Lung (tissue), 12 donors: ENCODE results near the gene SLC7A10. TPM values are rescaled to one million over a fixed set of nuclear protein-coding genes. Genes with fewer than 3 reads are reported as not detected.

Experiments
- ATAC-seq: fragments of 200-7000 bp; cut with Tn5 transposase; one replicate; pipeline ENCODE4 v1.9.1; 2020; ENCODE audit warnings: moderate number of reproducible peaks; ENCODE audit not compliant: insufficient read depth, low FRiP score
- DNase-seq, 3 donors: peaks; one replicate each; pipeline ENCODE4 v3.0.0-alpha.2; 2013 to 2017
- H3K27ac ChIP-seq, 2 donors: one replicate each; pipeline ENCODE4 v1.5.1; 2013; ENCODE audit warnings: mild to moderate bottlenecking in 2 of 2, moderate library complexity in 2 of 2, control low read depth in 1 of 2, inconsistent platforms in 1 of 2, low read depth in 1 of 2, low read length in 1 of 2
- H3K27me3 ChIP-seq, 3 donors: one replicate each; pipeline ENCODE4 v1.5.1; 2013; ENCODE audit warnings: low read length in 2 of 3; ENCODE audit not compliant: control insufficient read depth in 3 of 3, insufficient read depth in 3 of 3
- H3K36me3 ChIP-seq, 4 donors: one replicate each; pipeline ENCODE4 v1.5.1; 2013; ENCODE audit warnings: low read length in 4 of 4, mild to moderate bottlenecking in 1 of 4, moderate library complexity in 1 of 4; ENCODE audit not compliant: control insufficient read depth in 4 of 4, insufficient read depth in 4 of 4
- H3K4me1 ChIP-seq, 5 donors: one replicate each; pipeline ENCODE4 v1.5.1; 2013; ENCODE audit warnings: low read length in 5 of 5, mild to moderate bottlenecking in 2 of 5, moderate library complexity in 1 of 5; ENCODE audit not compliant: control insufficient read depth in 5 of 5, insufficient read depth in 5 of 5
- H3K4me3 ChIP-seq: one replicate; pipeline ENCODE4 v1.5.1; 2013; ENCODE audit warnings: mild to moderate bottlenecking, control low read depth, moderate library complexity
- H3K9ac ChIP-seq, 2 donors: one replicate each; pipeline ENCODE4 v1.5.1; 2013; ENCODE audit warnings: low read length in 2 of 2, control low read depth in 1 of 2; ENCODE audit not compliant: insufficient read depth in 1 of 2
- H3K9me3 ChIP-seq, 4 donors: one replicate each; pipeline ENCODE4 v1.5.1; 2013; ENCODE audit warnings: low read length in 3 of 4, mild to moderate bottlenecking in 1 of 4, moderate library complexity in 1 of 4; ENCODE audit not compliant: control insufficient read depth in 4 of 4, insufficient read depth in 3 of 4
- CTCF ChIP-seq: IDR thresholded peaks from 2 replicates; pipeline ENCODE4 v1.5.1; 2012; ENCODE audit warnings: mild to moderate bottlenecking; ENCODE audit errors: control extremely low read depth, extremely low read depth
- WGBS, 2 donors: extraction: QIAGEN DNeasy Blood & Tissue Kit; methylation state at CpG; one replicate each; pipeline ENCODE4 v1.1.7; 2013; 5-methylcytosine and 5-hydroxymethylcytosine counted together
- polyA plus RNA-seq, 2 donors: library from polyadenylated mRNA; stranded (reverse); fragments of 200-250 nt; gene quantifications; one replicate each; pipeline ENCODE4 v1.2.1, GENCODE V29; 2013
- total RNA-seq, 2 donors: library from RNA; depleted of rRNA in 1 of 2; stranded (reverse); fragments of >200 nt in 1 of 2; gene quantifications; one replicate each; pipeline ENCODE4 v1.2.1, GENCODE V29; 2014 to 2021
- donor health status: control.
- donor health status: control.
- donor health status: Bipolar disorder and iron deficiency.
- donor health status: healthy.
- donor health status: DM: yes; HTN: yes; CAD: no.

Gene SLC7A10
- total and polyA plus RNA-seq, 4 donors = 0.02 to 0.71 (median 0.16) TPM

GRCh38 chr19:33273065-33273736 lies 47.6 kb upstream of the SLC7A10 start:
- 67 to 84% methylated on average over 26 of the region's 26 CpGs for WGBS, 2 donors
- Histone ChIP-seq H3K36me3 (no peaks in the 10 kb centered on the region), H3K27me3 (no peaks in the 10 kb centered on the region), H3K4me3 (no peak overlapping the region), H3K4me1 (peaks cover 0 to 23% (median 8%) of the 10 kb centered on the region in 5 donors), H3K9me3 (peaks cover 0 to 3% (median 0%) of the 10 kb centered on the region in 4 donors), H3K9ac (no peak overlapping the region), H3K27ac (peak overlapping the region in 1 of 2 donors; percentile 77)
- no peak for TF ChIP-seq CTCF
- no peak for ATAC-seq
- DNase-seq = no peak

GRCh38 chr19:33271246-33272021 lies 45.8 kb upstream of the SLC7A10 start:
- peaks cover 0 to 3% (median 0%) of the 10 kb centered on the region in 4 donors for H3K9me3 ChIP-seq
- no peak for TF ChIP-seq CTCF
- H3K9ac ChIP-seq = no peak overlapping the region
- DNase-seq = no peak
- no peaks in the 10 kb centered on the region for H3K36me3 ChIP-seq
- H3K27me3 ChIP-seq = no peaks in the 10 kb centered on the region
- no peak overlapping the region for H3K27ac ChIP-seq
- H3K4me3 ChIP-seq = no peak overlapping the region
- no peak for ATAC-seq
- WGBS, 2 donors = 88 to 91% methylated on average over 12 of the region's 12 CpGs
- peaks cover 0 to 19% (median 10%) of the 10 kb centered on the region in 5 donors for H3K4me1 ChIP-seq

- H3K4me3 ChIP-seq = no peak overlapping the region
- no peaks in the 10 kb centered on the region for H3K36me3 ChIP-seq
- peaks cover 0 to 3% (median 0%) of the 10 kb centered on the region in 4 donors for H3K9me3 ChIP-seq
- H3K4me1 ChIP-seq = peaks cover 0 to 19% (median 8%) of the 10 kb centered on the region in 5 donors
- no peak for TF ChIP-seq CTCF
- H3K9ac ChIP-seq = no peak overlapping the region
- ATAC-seq (no peak), DNase-seq (no peak)
- 93 to 96% methylated on average over 1 of the region's 1 CpG for WGBS, 2 donors
- no peak overlapping the region for H3K27ac ChIP-seq
- H3K27me3 ChIP-seq = no peaks in the 10 kb centered on the region
Measured at GRCh38 chr19:33270769-33271168, 45.1 kb upstream of the SLC7A10 start.
